Fibroblast of lung (primary cell): ENCODE data around the gene KLF16.

Source experiments
- EZH2 ChIP-seq: IDR thresholded peaks from 2 replicates; pipeline ENCODE4 v1.5.1; 2012; ENCODE audit warnings: low read length, control low read depth, mild to moderate bottlenecking; ENCODE audit errors: missing control alignments
- TF ChIP-seq, protein P1 (sequence below), 2 donors: IDR thresholded peaks in 1 of 2; conservative IDR thresholded peaks in 1 of 2; 1 replicate in 1 of 2; 2 replicates in 1 of 2; pipeline ENCODE4 v1.5.1; 2011 to 2012; ENCODE audit warnings: low read length in 2 of 2, control low read depth in 1 of 2, inconsistent platforms in 1 of 2, low read depth in 1 of 2, mild to moderate bottlenecking in 1 of 2

DNA sequence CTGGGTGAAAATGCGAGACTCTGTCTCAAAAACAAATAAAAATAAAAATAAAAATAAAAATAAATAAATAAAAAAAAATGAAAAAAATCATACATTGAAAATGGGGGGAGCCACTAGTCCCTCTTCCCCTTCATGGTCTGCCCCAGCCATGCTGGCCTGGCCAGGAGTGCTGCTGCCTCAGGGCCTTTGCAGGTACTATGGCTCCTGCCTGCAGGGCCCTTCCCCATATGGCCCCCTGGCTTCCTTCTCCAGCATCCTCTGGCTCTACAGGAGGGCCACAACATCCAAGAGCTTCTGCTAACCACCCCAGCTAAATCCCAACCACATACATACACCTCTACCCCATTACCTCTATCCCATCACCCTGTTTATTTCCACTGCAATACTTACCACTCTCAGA lies 26.5 kb upstream of the KLF16 start:
- TF ChIP-seq, protein P1, sequence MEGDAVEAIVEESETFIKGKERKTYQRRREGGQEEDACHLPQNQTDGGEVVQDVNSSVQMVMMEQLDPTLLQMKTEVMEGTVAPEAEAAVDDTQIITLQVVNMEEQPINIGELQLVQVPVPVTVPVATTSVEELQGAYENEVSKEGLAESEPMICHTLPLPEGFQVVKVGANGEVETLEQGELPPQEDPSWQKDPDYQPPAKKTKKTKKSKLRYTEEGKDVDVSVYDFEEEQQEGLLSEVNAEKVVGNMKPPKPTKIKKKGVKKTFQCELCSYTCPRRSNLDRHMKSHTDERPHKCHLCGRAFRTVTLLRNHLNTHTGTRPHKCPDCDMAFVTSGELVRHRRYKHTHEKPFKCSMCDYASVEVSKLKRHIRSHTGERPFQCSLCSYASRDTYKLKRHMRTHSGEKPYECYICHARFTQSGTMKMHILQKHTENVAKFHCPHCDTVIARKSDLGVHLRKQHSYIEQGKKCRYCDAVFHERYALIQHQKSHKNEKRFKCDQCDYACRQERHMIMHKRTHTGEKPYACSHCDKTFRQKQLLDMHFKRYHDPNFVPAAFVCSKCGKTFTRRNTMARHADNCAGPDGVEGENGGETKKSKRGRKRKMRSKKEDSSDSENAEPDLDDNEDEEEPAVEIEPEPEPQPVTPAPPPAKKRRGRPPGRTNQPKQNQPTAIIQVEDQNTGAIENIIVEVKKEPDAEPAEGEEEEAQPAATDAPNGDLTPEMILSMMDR (conservative IDR thresholded peaks at IDR 0.05 in 1 of 2, IDR thresholded peaks at IDR 0.05 in 1 of 2; ENCODE audit: low read depth in 1 of 2, low read length in 2 of 2): no peak
- TF ChIP-seq EZH2: no peak
